ENCODE data around the gene GALNT2.

The GALNT2 gene

DNA sequence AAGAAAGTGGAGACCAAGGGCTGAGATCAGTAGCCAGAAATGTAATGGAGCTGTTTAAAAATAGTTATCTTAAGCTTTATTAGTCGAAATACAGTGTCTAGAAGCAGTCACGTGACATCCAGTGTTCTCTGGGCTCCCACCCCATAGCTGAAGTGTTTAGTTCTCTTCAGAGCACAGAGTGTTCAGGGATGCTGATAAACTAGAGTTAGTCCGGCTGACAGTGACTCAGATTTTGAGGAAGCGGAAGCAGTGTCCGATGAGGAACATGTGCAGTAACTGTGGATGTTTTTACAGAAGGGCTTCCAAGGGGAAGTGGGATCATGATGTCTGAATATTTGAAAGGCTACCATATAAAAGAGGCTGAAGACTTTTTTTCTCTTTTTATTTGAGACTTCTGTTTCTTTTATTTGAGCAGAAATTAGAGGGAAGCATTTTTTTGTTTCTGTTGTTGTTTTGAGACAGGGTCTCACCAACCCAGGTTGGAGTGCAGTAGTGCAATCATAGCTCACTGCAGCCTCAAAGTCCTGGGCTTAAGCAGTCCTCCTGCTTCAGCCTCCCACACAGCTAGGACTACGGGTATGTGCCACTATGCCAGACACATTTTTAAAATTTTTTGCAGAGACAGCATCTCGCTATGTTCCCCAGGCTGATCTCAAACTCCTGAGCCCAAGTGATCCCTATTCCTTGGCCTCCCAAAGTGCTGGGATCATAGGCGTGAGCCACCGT is 124.2 kb downstream of the GALNT2 start:
- no peak overlapping the region for H3K27ac ChIP-seq
- no peak for TF ChIP-seq ZFX (IDR thresholded peaks at IDR 0.05; ENCODE audit: borderline replicate concordance)

DNA sequence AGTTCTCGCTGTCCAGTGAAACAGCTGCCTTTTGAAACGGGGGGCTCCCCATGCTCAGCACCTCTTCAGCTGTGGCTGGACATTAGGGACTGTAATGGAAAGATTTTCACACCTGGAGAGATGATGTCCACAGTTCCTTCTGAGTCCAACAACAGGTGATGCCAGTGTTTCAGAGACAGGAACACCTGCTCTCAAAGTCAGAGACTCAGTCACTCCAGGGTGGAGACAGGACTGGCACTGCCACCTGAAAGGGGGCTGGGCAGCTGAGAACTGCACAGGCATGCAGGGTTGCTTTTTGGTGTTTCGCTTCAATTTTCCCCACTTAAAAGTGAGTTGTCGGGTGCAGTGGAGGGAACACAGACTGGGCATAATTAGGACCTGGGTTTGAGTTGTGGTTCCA is 124.8 kb downstream of the GALNT2 start:
- TF ChIP-seq, protein P1, sequence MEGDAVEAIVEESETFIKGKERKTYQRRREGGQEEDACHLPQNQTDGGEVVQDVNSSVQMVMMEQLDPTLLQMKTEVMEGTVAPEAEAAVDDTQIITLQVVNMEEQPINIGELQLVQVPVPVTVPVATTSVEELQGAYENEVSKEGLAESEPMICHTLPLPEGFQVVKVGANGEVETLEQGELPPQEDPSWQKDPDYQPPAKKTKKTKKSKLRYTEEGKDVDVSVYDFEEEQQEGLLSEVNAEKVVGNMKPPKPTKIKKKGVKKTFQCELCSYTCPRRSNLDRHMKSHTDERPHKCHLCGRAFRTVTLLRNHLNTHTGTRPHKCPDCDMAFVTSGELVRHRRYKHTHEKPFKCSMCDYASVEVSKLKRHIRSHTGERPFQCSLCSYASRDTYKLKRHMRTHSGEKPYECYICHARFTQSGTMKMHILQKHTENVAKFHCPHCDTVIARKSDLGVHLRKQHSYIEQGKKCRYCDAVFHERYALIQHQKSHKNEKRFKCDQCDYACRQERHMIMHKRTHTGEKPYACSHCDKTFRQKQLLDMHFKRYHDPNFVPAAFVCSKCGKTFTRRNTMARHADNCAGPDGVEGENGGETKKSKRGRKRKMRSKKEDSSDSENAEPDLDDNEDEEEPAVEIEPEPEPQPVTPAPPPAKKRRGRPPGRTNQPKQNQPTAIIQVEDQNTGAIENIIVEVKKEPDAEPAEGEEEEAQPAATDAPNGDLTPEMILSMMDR (IDR thresholded peaks at IDR 0.05), result no peak
- no peak for TF ChIP-seq ZFX (IDR thresholded peaks at IDR 0.05; ENCODE audit: borderline replicate concordance)
- no peak overlapping the region for H3K27ac ChIP-seq

GRCh38 chr1:230194525-230194924 is 127.5 kb downstream of the GALNT2 start:
- TF ChIP-seq, protein P1 (IDR thresholded peaks at IDR 0.05), result no peak
- TF ChIP-seq ZFX (IDR thresholded peaks at IDR 0.05; ENCODE audit: borderline replicate concordance), result no peak
- H3K27ac ChIP-seq, result no peak overlapping the region

GRCh38 chr1:230195199-230195598 is 128.2 kb downstream of the GALNT2 start:
- TF ChIP-seq, protein P1 (IDR thresholded peaks at IDR 0.05), result no peak
- TF ChIP-seq ZFX (IDR thresholded peaks at IDR 0.05; ENCODE audit: borderline replicate concordance), result no peak
- H3K27ac ChIP-seq, result no peak overlapping the region

DNA sequence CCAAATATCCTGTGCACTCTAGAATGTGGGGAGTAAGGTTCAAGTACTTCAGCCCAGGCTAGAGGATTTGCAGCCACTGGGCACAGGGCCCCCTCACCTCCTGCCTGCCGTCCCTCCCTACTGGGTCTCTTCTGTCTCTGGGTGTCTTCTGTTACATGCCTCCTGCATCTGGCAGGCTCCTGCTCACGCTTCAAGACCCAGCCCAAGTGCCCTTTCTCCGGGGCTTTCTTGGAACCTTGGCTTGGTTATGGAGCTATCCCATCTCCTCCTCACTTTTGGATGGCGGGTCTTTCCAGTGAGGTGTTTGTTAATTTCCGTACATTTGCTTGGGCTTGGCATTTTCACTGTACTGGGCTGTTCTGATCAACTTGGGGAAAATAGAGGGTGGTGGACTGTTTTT is 129.0 kb downstream of the GALNT2 start:
- no peak for TF ChIP-seq ZFX (IDR thresholded peaks at IDR 0.05; ENCODE audit: borderline replicate concordance)
- TF ChIP-seq, protein P1 (IDR thresholded peaks at IDR 0.05), result no peak
- H3K27ac ChIP-seq, result no peak overlapping the region

DNA sequence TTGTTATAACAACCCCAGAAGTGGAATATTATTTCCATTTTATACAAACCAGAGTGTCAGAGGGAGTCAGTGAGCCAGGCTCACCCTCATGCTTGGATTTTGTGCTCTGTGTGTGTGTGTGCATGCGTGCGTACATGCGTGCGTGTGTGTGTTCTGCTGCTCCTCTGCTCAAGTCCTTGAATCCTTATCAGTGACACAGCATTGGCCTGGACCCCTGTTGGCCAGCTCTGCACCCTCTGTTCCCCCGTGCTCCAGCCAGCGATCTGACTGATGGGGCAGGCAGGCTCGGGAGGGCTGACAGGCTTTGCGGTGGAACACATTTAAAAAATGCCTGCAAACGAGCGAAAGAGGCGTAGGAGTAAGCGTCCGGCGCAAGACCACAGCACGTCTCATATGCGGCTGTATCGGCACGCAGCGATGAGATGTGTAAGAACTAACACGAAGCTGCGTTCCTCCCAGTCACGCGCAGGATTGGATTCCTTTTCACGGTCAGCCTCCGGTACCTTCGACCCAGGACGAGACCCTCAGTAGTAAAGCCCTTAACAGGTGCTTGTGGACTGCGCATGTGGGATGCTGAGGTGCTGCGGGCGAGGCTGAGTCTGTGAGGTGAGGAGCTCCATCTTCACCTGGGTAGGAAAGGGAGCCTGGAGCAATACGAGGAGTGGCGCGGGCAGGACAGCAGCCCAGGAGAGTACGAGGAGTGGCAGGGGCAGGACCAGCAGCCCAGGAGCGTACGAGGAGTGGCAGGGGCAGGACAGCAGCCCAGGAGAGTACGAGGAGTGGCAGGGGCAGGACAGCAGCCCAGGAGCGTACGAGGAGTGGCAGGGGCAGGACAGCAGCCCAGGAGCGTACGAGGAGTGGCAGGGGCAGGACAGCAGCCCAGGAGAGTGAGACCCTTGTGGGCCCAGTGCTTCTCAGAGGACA is 130.9 kb downstream of the GALNT2 start:
- TF ChIP-seq, protein P1 (IDR thresholded peaks at IDR 0.05), result no peak
- TF ChIP-seq ZFX (IDR thresholded peaks at IDR 0.05; ENCODE audit: borderline replicate concordance), result no peak
- H3K27ac ChIP-seq, result no peak overlapping the region

- H3K27ac ChIP-seq, result no peak overlapping the region
- no peak for TF ChIP-seq ZFX (IDR thresholded peaks at IDR 0.05; ENCODE audit: borderline replicate concordance)
- TF ChIP-seq, protein P1 (IDR thresholded peaks at IDR 0.05), result no peak
Observed at GRCh38 chr1:230199034-230199433, 132.0 kb downstream of the GALNT2 start.
